Right atrium auricular region (tissue), 2 donors: ENCODE results near the gene PLP1. TPM values are rescaled to one million over a fixed set of nuclear protein-coding genes. Genes with fewer than 3 reads are reported as not detected.

ENCODE experiments used
- DNase-seq: peaks from one replicate; pipeline ENCODE4 v3.0.0-alpha.2; 2019; ENCODE audit warnings: low spot score
- H3K27ac ChIP-seq, 2 donors: fragments of 200-600 bp; sonication (generic); 1 replicate in 1 of 2; 2 replicates in 1 of 2; pipeline ENCODE4 v1.5.1; 2016 to 2019
- H3K27me3 ChIP-seq, 2 donors: fragments of 200-600 bp; sonication (generic); one replicate each; pipeline versions ENCODE4 v1.5.1 to v1.6.0; 2017 to 2019
- H3K36me3 ChIP-seq: fragments of 200-600 bp; sonication (generic); one replicate; pipeline ENCODE4 v1.5.1; 2016
- H3K4me1 ChIP-seq, 2 donors: fragments of 200-600 bp; sonication (generic); one replicate each; pipeline versions ENCODE4 v1.5.1 to v1.6.0; 2017 to 2019
- H3K4me3 ChIP-seq, 2 donors: fragments of 200-600 bp; sonication (generic); 1 replicate in 1 of 2; 2 replicates in 1 of 2; pipeline ENCODE4 v1.5.1; 2017 to 2019; ENCODE audit warnings: mild to moderate bottlenecking in 1 of 2, moderate library complexity in 1 of 2
- H3K9me3 ChIP-seq, 2 donors: fragments of 200-600 bp; sonication (generic); one replicate each; pipeline ENCODE4 v1.5.1; 2019
- CTCF ChIP-seq, 2 donors: fragments of 200-600 bp; sonication (generic); IDR thresholded peaks; one replicate each; pipeline ENCODE4 v1.5.1; 2019; ENCODE audit warnings: antibody characterized with exemption in 2 of 2
- total RNA-seq, 2 donors: library from RNA; depleted of rRNA; stranded (reverse); fragments of >200 nt; gene quantifications; one replicate each; pipeline ENCODE4 v1.1.0, GENCODE V29; 2016

PLP1 gene
- total RNA-seq, 2 donors from 2014 or later = 10.6 to 11.9 TPM

- no peak for DNase-seq
- H3K9me3 ChIP-seq = no peaks in the 10 kb centered on the region
- TF ChIP-seq CTCF (IDR thresholded peaks at IDR 0.05) = no peak
These were observed 16.4 kb downstream of the PLP1 start for GRCh38 chrX:103792916-103793544.

GRCh38 chrX:103793545-103793940, 16.9 kb downstream of the PLP1 start:
- Histone ChIP-seq H3K36me3 (no peaks in the 10 kb centered on the region), H3K9me3 (no peaks in the 10 kb centered on the region), H3K4me1 (no peaks in the 10 kb centered on the region), H3K27ac (no peak overlapping the region), H3K4me3 (no peak overlapping the region), H3K27me3 (no peaks in the 10 kb centered on the region)
- no peak for TF ChIP-seq CTCF (IDR thresholded peaks at IDR 0.05)
- DNase-seq = no peak

More at GRCh38 chrX:103792916-103793544, 16.4 kb downstream of the PLP1 start:
- no peaks in the 10 kb centered on the region for H3K36me3 ChIP-seq
- H3K4me3 ChIP-seq = no peak overlapping the region
- H3K4me1 ChIP-seq = no peaks in the 10 kb centered on the region
- no peak overlapping the region for H3K27ac ChIP-seq
- no peaks in the 10 kb centered on the region for H3K27me3 ChIP-seq

- H3K27me3 ChIP-seq = no peaks in the 10 kb centered on the region
- H3K4me3 ChIP-seq = no peak overlapping the region
- no peaks in the 10 kb centered on the region for H3K36me3 ChIP-seq
- DNase-seq = no peak
- no peak for TF ChIP-seq CTCF (IDR thresholded peaks at IDR 0.05)
- H3K9me3 ChIP-seq = no peaks in the 10 kb centered on the region
- H3K27ac ChIP-seq = no peak overlapping the region
- H3K4me1 ChIP-seq = no peaks in the 10 kb centered on the region
These were observed 17.5 kb downstream of the PLP1 start for GRCh38 chrX:103794119-103794518.

- Histone ChIP-seq H3K4me1 (no peaks in the 10 kb centered on the region), H3K27ac (no peak overlapping the region), H3K27me3 (no peaks in the 10 kb centered on the region), H3K36me3 (no peaks in the 10 kb centered on the region), H3K9me3 (no peaks in the 10 kb centered on the region), H3K4me3 (no peak overlapping the region)
- no peak for TF ChIP-seq CTCF (IDR thresholded peaks at IDR 0.05)
- DNase-seq = no peak
These were observed 21.1 kb downstream of the PLP1 start for GRCh38 chrX:103797691-103798090.

GRCh38 chrX:103800318-103800717, 23.7 kb downstream of the PLP1 start:
- H3K9me3 ChIP-seq = no peaks in the 10 kb centered on the region
- TF ChIP-seq CTCF (IDR thresholded peaks at IDR 0.05) = no peak
- DNase-seq = no peak
- H3K4me3 ChIP-seq = no peak overlapping the region
- no peaks in the 10 kb centered on the region for H3K36me3 ChIP-seq
- H3K27ac ChIP-seq = no peak overlapping the region
- H3K4me1 ChIP-seq = no peaks in the 10 kb centered on the region
- no peaks in the 10 kb centered on the region for H3K27me3 ChIP-seq

- Histone ChIP-seq H3K4me1 (no peaks in the 10 kb centered on the region), H3K36me3 (no peaks in the 10 kb centered on the region), H3K9me3 (no peaks in the 10 kb centered on the region), H3K27ac (no peak overlapping the region), H3K4me3 (no peak overlapping the region), H3K27me3 (no peaks in the 10 kb centered on the region)
- TF ChIP-seq CTCF (IDR thresholded peaks at IDR 0.05) = no peak
- DNase-seq = no peak
These were observed 29.2 kb downstream of the PLP1 start for GRCh38 chrX:103805860-103806259.
